HG02852 (cell line): ENCODE results near the gene ROCK2.
"Not testable (repeated sequence)": the region's sequence is repeated elsewhere in the genome, so short reads cannot be mapped to it uniquely, and the experiment has no call there.

Source experiments
- ATAC-seq: cut with Tn5 transposase; IDR thresholded peaks from one replicate; pipeline ENCODE4 v1.9.1; 2021; ENCODE audit warnings: mild to moderate bottlenecking, moderate library complexity; ENCODE audit not compliant: unreplicated experiment

Gene ROCK2

GRCh38 chr2:11342551-11343367 lies 1.7 kb downstream of the ROCK2 start:
- ATAC-seq, result no peak

DNA sequence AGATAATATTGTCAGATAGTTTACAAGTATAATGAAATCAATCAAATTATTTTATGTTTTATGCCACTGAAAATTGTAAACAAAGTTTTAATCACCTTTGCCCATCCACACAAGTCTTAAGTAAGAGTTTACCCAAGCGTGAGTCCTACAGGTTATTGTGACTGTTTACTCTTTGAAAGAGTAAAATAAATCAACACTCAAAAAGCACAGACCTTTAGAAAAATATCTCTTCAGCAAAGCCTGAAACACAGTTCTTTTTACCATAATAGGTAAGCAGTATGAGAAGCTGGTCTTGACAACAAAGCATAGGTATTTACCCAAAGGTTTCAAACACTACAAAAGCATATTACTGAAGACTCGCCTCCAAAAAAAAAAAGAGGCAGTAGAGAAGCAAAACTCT lies 3.7 kb downstream of the ROCK2 start:
- no peak for ATAC-seq

DNA sequence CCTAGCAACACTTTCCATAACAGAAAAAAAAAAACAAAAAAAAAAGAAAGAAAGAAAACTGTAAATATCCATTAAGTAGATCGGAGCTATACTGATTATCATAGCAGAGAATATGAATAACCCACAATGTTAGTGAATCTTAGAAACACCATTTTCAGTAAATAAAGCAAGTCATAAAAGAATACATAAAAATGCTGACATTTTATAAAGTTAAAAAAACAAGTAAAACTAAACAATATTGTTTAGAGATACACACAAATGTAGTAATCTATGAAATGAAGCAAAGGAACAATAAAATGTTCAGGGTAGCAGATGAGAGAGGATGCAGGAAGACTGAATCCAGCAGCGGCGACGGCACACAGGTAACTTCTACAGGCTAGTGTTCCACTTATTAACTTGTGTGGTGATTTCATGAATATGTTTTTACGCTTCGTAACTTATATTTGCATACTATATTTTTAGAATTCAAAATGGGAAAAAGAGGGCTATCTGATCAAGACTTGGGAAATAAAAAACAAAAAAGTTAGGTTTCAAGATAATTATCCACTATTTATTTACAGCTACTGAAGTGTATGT lies 4.8 kb downstream of the ROCK2 start:
- ATAC-seq, result no peak

DNA sequence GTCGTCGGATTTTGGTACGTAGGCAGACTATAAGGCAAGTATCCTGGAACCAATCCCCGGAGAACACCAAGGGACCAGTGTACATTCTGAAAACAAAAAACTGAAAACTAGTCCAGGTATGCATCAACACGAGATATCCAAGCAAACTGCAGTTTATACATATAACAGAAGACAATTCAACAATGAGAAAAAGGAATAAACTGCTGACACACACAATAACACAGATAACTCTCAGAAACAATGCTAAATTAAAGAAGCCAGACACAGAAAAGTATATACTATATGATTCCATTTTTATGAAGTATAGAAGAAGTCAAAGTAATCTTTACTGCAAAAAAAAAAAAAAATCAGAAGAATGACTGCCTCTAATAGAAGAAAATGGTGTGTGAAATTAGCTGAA lies 5.9 kb downstream of the ROCK2 start:
- no peak for ATAC-seq

- no peak for ATAC-seq
Observed at GRCh38 chr2:11337909-11338308, 6.5 kb downstream of the ROCK2 start.

- ATAC-seq, result no peak
Observed at GRCh38 chr2:11336189-11336588, 8.2 kb downstream of the ROCK2 start.

- no peak for ATAC-seq
Observed at GRCh38 chr2:11333427-11334183, 10.8 kb downstream of the ROCK2 start.

- no peak for ATAC-seq
Observed at GRCh38 chr2:11332596-11332995, 11.8 kb downstream of the ROCK2 start.

DNA sequence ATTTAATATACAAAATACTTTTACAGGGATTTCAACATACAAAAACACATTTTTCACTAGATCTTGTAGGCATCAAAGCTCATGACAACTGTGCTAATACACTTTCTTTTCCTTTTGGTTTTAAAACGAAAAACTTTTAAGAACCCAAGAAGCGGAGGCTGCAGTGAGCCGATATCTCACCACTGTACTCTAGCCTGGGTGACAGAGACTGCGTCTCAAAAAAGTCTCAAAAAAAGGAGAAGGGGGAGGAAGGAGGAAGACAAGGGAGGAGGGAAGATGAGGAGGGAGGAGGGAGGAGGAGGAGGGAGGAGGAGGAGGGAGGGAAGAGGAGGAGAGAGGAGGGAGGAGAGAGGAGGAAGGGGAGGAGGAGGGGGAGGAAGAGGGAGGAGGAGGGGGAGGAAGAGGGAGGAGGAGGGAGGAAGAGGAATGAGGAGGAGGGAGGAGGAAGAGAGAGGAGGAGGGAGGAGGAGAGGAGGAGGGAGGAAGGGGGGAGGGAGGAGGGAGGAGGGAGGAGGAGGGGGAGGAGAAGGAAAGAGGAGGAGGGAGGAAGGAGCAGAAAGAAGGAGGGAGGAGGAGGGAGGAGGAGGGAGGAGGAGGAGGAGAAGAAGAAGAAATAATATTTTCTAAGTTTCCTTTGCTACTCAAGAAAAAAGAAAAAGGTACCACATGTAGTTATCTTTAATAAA lies 13.8 kb downstream of the ROCK2 start:
- no peak for ATAC-seq

- no peak for ATAC-seq
Observed at GRCh38 chr2:11329776-11330175, 14.7 kb downstream of the ROCK2 start.

DNA sequence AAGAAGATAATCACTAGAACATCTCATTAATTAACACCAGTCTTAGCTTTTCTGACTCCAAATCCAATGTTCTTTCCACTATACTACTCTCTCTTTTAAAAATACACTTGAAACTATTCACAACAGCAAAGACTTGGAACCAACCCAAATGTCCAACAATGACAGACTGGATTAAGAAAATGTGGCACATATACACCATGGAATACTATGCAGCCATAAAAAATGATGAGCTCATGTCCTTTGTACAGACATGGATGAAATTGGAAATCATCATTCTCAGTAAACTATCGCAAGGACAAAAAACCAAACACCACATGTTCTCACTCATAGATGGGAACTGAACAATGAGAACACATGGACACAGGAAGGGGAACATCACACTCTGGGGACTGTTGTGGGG lies 15.9 kb downstream of the ROCK2 start:
- ATAC-seq, result not testable (repeated sequence)

- ATAC-seq, result no peak
Observed at GRCh38 chr2:11327871-11328270, 16.6 kb downstream of the ROCK2 start.

GRCh38 chr2:11326677-11327211 lies 17.7 kb downstream of the ROCK2 start:
- no peak for ATAC-seq

GRCh38 chr2:11325961-11326676 lies 18.3 kb downstream of the ROCK2 start:
- no peak for ATAC-seq

- ATAC-seq, result no peak
Observed at GRCh38 chr2:11321847-11322246, 22.6 kb downstream of the ROCK2 start.

- no peak for ATAC-seq
Observed at GRCh38 chr2:11320698-11321492, 23.5 kb downstream of the ROCK2 start.

DNA sequence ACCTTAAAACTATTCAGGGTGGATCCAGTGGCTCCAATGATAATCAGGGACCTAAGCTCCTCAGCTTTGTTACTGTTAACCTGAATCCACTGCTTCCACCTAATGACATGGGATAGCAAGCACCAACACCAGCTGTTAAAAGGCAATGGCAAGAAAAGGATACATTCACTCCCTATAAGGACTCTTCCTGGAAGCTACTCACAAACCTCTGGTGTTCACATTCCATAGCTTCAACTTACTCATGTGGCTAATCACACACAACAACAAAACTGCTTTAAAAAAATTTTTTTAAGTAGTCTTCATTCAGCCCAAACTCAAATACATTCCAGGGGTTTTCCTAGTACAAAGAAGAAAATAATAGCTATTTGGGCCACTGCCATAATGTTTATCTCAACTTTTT lies 24.5 kb downstream of the ROCK2 start:
- ATAC-seq, result no peak

- no peak for ATAC-seq
Observed at GRCh38 chr2:11315074-11315705, 29.2 kb downstream of the ROCK2 start.

- no peak for ATAC-seq
Observed at GRCh38 chr2:11314487-11314886, 29.9 kb downstream of the ROCK2 start.
